Activated CD8-positive, alpha-beta T cell treated with anti-CD3 and anti-CD28 coated beads, Interleukin-2, amount 10 ng/mL, durations not matched to agents 7 days and 5 days (primary cell): Measurements from ENCODE around the gene AVPR1A. TPM values are rescaled to one million over a fixed set of nuclear protein-coding genes. Genes with fewer than 3 reads are reported as not detected.

Source experiments
- ATAC-seq: fragments of 150-1000 bp; cut with Tn5 transposase; one replicate; pipeline ENCODE4 v1.10.0; 2021; ENCODE audit warnings: moderate library complexity
- CTCF ChIA-PET: fragments of 350-600 bp; sonication (Branson Sonifier 250); formaldehyde crosslinking; loops from one replicate; lab custom pipeline; 2021; ENCODE audit warnings: antibody characterized with exemption; lab: Charles Lee
- POLR2A ChIA-PET: fragments of 350-600 bp; sonication (Branson Sonifier 250); formaldehyde crosslinking; loops from one replicate; lab custom pipeline; 2021; ENCODE audit warnings: antibody characterized with exemption; lab: Charles Lee
- DNase-seq: peaks from one replicate; pipeline ENCODE4 v3.0.0-alpha.2; 2020
- H3K27ac Mint-ChIP-seq: one replicate; pipeline ENCODE4 v1.8.0; 2021; ENCODE audit warnings: mild to moderate bottlenecking, mixed read lengths
- H3K27me3 Mint-ChIP-seq: one replicate; pipeline ENCODE4 v1.8.0; 2021; ENCODE audit warnings: low read depth, mixed read lengths
- H3K36me3 Mint-ChIP-seq: one replicate; pipeline ENCODE4 v1.8.0; 2021; ENCODE audit warnings: low read depth, mixed read lengths
- H3K4me1 Mint-ChIP-seq: one replicate; pipeline ENCODE4 v1.8.0; 2021; ENCODE audit warnings: low read depth, mixed read lengths
- H3K4me3 Mint-ChIP-seq: one replicate; pipeline ENCODE4 v1.8.0; 2021; ENCODE audit warnings: mild to moderate bottlenecking, mixed read lengths
- H3K9me3 Mint-ChIP-seq: one replicate; pipeline ENCODE4 v1.8.0; 2022; ENCODE audit warnings: mixed read lengths; ENCODE audit not compliant: insufficient read depth
- total RNA-seq, 2 experiments: library from RNA; stranded (reverse); gene quantifications; one replicate each; pipeline ENCODE4 v1.2.3, GENCODE V29; 2021

Gene AVPR1A
- total RNA-seq, 2 experiments from 2014 or later: not detected

DNA sequence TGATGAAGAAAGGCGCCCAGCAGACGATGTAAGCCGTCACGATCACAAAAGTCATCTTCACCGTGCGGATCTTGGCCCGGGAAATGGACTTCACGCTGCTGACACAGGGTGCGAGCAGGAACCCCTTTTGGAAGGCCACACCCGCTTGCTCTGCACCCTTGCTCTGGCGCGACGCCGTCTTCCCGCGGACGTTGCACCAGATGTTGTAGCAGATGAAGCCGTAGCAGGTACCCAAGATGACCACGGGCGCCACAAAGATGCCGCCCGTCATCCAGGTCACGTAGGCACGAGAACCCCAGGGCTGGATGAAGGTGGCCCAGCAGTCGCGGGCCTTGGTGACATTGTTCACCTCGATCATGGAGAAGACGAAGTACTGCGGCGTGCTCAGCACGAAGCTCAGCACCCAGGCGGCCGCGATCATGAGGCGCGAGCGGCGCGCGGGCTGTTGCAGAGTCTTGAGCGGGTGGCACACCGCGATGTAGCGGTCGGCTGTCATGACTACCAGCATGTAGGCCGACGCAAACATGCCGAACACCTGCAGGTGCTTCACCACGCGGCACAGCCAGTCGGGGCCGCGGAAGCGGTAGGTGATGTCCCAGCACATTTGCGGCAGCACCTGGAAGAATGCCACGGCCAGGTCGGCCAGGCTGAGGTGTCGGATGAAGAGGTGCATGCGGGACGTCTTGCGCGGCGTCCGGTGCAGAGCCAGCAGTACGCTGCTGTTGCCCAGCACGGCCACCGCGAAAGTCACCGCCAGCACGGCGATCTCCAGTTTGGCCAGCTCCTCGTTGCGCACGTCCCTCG is 890 bp downstream of the AVPR1A start:
- ChIA-PET POLR2A (no interaction called here), CTCF (interaction anchor here (0.6 kb wide), 1 partner anchor 316 kb away, joined by 3 read pairs; no protein-coding TSS in a partner anchor)
- Mint-ChIP-seq H3K9me3 (no peaks in the 10 kb centered on the region), H3K27me3 (peaks cover 45% of the 10 kb centered on the region), H3K4me1 (peaks cover 11% of the 10 kb centered on the region), H3K4me3 (peak overlapping the region; percentile 10), H3K27ac (no peak overlapping the region), H3K36me3 (peaks cover 6% of the 10 kb centered on the region)
- ATAC-seq (peak; percentile 36), DNase-seq (peak; percentile 22)

DNA sequence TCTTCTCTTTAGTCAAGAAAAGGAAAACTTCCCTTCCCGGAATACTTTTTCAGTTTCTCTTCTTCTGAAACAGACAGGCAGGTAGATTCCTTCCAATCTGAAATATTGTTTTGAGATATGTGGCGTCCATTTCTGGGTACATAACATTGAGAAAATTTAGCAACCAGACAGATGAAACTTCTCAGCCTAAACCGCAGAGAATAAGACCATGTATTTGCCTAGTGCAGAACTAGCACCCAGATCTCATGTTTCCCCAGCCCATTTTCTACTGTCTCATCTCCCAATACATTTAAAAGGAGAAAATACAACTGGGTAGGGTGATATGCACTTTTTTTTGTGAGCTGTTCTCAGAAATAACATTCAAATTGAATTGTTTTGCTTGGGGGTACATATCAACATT is 6.4 kb downstream of the AVPR1A start:
- Mint-ChIP-seq H3K36me3 (no peaks in the 10 kb centered on the region), H3K4me3 (no peak overlapping the region), H3K4me1 (no peaks in the 10 kb centered on the region), H3K27ac (no peak overlapping the region), H3K9me3 (no peaks in the 10 kb centered on the region), H3K27me3 (peaks cover 13% of the 10 kb centered on the region)
- CTCF ChIA-PET: no interaction called here
- no peak for DNase-seq
- no peak for ATAC-seq
- POLR2A ChIA-PET: no interaction called here

DNA sequence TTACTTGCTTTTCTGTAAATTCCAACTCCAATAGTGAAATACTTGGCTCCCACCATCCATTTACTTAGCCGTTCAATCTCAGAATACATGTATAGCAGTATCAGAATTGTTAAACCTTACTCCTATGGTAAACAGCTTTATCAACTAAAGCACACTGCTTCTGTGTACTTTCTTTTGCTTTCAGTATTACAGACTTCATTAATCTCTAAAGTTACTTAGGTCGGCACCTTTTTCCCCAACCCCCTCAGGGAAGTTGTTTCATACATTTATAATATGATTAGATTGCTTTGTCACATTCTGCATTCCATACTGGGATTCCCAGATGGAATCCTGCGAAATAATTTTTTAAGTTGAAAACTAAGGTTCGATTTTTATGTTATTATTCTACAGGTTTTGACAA is 12.5 kb downstream of the AVPR1A start:
- ChIA-PET POLR2A (no interaction called here), CTCF (no interaction called here)
- Mint-ChIP-seq H3K27ac (no peak overlapping the region), H3K4me1 (no peaks in the 10 kb centered on the region), H3K4me3 (no peak overlapping the region), H3K27me3 (no peaks in the 10 kb centered on the region), H3K9me3 (no peaks in the 10 kb centered on the region), H3K36me3 (no peaks in the 10 kb centered on the region)
- DNase-seq (no peak), ATAC-seq (no peak)

DNA sequence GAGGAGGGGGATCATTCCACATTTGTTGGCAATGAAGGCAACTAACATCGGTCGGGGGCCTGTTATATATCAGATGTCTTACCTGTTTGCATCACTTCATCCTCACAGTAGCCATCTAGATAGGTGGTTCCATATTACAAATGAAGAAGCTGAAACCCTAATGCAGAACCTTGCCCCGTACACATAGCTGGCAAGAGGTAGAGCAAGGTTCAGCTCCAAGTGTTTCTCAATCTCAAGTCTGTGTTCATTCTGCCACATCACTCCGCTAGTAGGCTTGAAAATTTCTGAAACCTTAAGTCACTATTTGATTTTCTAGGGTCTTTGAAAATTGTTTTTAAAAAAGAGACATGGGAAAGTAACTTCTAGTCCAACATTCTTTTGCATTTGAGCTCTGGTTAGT is 17.0 kb downstream of the AVPR1A start:
- DNase-seq (no peak), ATAC-seq (no peak)
- H3K27ac Mint-ChIP-seq: no peak overlapping the region
- POLR2A ChIA-PET: no interaction called here
- H3K36me3 Mint-ChIP-seq: no peaks in the 10 kb centered on the region
- CTCF ChIA-PET: no interaction called here
- no peaks in the 10 kb centered on the region for H3K27me3 Mint-ChIP-seq
- H3K9me3 Mint-ChIP-seq: no peaks in the 10 kb centered on the region
- H3K4me3 Mint-ChIP-seq: no peak overlapping the region
- no peaks in the 10 kb centered on the region for H3K4me1 Mint-ChIP-seq

DNA sequence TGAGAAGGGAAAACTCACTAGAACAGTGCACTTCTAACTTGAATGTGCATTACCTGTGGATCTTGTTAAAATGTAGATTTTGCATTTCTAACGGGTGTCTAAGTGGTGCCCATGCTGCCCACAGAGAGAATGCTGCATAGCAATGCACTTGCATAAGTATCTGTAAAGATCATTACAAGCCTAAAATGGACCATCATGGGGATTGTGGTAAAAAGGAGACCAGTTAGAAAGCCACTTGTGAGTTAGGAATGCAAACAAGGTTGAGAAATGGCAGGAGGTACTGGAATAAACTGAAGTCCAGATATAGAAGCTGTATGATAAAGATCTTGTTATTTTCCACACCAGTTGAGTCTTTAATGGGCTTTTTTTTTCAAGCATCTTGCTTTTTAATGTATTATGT is 18.8 kb downstream of the AVPR1A start:
- DNase-seq: no peak
- Mint-ChIP-seq H3K27ac (no peak overlapping the region), H3K27me3 (no peaks in the 10 kb centered on the region), H3K36me3 (no peaks in the 10 kb centered on the region), H3K4me1 (no peaks in the 10 kb centered on the region), H3K4me3 (no peak overlapping the region), H3K9me3 (no peaks in the 10 kb centered on the region)
- POLR2A ChIA-PET: no interaction called here
- CTCF ChIA-PET: no interaction called here
- ATAC-seq: no peak

DNA sequence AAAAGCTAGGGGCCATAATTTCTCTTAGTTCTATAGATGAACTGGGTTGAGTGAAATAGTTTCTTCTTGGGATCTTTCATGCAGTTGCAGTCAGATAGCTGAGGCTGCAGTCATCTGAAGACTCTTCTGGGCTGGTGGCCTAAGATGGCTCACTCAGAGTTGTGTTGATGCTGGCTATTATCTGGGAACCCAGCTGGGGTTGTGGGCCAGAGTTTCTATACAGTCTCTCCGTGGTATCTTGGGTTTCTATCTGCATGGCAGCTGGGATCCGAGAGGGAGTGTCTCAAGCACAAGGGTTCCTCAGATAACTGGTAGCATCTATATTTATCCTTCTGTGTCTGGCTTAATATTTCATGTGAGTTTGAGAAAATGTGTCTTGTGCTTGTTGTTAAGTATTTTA is 21.1 kb downstream of the AVPR1A start:
- ChIA-PET CTCF (no interaction called here), POLR2A (interaction anchor here (0.6 kb wide), 1 partner anchor 895 kb away, joined by 3 read pairs; no protein-coding TSS in a partner anchor)
- Mint-ChIP-seq H3K4me3 (no peak overlapping the region), H3K4me1 (no peaks in the 10 kb centered on the region), H3K27ac (no peak overlapping the region), H3K27me3 (no peaks in the 10 kb centered on the region), H3K9me3 (no peaks in the 10 kb centered on the region), H3K36me3 (no peaks in the 10 kb centered on the region)
- ATAC-seq: no peak
- no peak for DNase-seq

DNA sequence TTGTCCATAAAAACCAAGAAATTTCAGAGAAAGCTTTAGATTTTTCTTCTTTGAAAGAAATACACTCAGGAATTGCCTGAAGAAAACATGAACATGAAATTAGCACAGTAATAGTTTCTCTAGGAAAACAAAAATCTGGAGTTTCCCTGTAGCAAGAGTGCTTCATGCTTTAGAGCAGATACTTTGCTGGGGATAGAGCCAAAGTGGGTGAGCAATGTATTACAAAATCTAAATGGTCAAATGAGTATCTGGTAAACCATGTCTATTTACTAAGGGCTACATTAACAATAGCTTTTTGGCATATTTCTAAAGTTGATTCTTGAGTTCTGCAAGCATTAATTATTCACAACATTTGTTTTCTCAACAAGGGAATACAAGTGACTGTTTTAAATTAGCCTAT is 26.2 kb downstream of the AVPR1A start:
- Mint-ChIP-seq H3K27ac (no peak overlapping the region), H3K36me3 (no peaks in the 10 kb centered on the region), H3K27me3 (no peaks in the 10 kb centered on the region), H3K4me1 (no peaks in the 10 kb centered on the region), H3K4me3 (no peak overlapping the region), H3K9me3 (no peaks in the 10 kb centered on the region)
- no peak for ATAC-seq
- no peak for DNase-seq
- CTCF ChIA-PET: no interaction called here
- POLR2A ChIA-PET: no interaction called here

DNA sequence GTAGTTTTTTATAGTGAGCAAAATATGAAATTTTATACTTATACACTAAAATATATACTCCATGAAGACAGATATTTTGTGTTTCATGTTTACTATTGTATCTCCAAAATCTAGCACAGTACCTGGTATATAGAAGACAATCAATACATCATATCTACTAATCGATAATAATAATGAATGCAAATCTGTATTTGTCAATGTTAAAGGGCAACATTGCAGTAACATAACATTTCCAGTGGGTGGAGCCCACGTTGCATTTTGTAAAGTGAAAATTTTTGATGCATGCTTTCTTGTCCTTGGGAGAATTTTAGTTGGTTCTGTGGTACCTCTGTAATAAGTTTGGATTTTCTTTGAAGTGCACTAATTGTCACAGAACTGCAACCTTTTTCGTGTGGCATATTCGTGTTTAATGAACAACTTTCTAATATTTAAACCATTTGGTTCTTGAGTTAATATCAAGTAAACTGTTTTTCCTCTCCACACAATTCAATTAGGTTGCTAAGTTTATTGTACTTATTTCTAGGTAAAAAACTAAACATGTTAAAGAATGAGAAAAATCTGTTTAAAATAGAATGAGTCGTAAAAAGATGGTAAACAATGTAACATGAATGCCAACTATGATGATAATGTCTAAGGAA is 47.4 kb downstream of the AVPR1A start:
- DNase-seq (peak; percentile 22), ATAC-seq (no peak)
- ChIA-PET CTCF (interaction anchor here (0.8 to 1.0 kb wide), 2 partner anchors 16 to 383 kb away, joined by 3 read pairs; no protein-coding TSS in a partner anchor), POLR2A (no interaction called here)
- Mint-ChIP-seq H3K4me1 (no peaks in the 10 kb centered on the region), H3K9me3 (no peaks in the 10 kb centered on the region), H3K27me3 (no peaks in the 10 kb centered on the region), H3K4me3 (no peak overlapping the region), H3K27ac (no peak overlapping the region), H3K36me3 (no peaks in the 10 kb centered on the region)

DNA sequence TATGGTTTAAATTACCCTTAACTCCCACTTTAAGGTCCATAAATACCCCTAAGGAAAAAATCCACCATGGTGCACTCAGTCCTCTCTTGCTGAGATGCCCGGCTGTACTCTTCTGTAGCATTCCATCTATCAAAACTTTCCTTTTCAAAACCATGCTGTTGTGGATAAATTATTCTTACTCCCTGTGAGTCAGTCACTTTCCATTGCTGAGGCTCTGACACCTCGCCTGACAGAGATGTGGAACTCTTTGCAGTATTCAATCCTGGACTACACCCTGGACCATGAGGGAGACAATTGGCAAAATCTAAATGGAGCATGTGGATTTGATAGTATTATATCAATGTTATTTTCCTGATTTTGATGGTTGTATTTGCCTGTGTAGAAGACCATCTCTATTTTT is 49.1 kb downstream of the AVPR1A start:
- ATAC-seq (no peak), DNase-seq (no peak)
- Mint-ChIP-seq H3K27ac (no peak overlapping the region), H3K4me3 (no peak overlapping the region), H3K4me1 (no peaks in the 10 kb centered on the region), H3K9me3 (no peaks in the 10 kb centered on the region), H3K36me3 (no peaks in the 10 kb centered on the region), H3K27me3 (no peaks in the 10 kb centered on the region)
- POLR2A ChIA-PET: no interaction called here
- CTCF ChIA-PET: no interaction called here

DNA sequence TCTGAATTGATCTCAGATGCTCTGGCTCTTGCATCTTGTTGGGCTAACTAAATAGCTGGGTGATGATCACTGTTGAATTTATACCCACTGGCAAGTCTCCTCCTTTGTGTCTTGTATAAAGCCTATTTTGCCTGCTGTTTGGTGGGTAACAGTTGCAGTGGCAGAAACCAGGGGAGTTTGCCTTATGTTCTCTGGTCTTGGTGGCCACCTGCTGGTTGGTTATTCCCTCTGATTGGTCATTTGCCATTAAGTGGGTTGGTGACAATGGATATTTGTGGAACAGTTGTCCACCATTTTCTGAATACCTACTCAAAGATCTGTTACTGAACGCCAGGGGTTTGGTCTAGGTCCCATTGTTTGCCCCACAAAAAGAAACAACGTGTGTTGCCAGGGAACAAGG is 52.1 kb downstream of the AVPR1A start:
- Mint-ChIP-seq H3K4me1 (no peaks in the 10 kb centered on the region), H3K27me3 (no peaks in the 10 kb centered on the region), H3K27ac (no peak overlapping the region), H3K36me3 (no peaks in the 10 kb centered on the region), H3K4me3 (no peak overlapping the region), H3K9me3 (no peaks in the 10 kb centered on the region)
- ChIA-PET CTCF (no interaction called here), POLR2A (no interaction called here)
- DNase-seq (no peak), ATAC-seq (no peak)

DNA sequence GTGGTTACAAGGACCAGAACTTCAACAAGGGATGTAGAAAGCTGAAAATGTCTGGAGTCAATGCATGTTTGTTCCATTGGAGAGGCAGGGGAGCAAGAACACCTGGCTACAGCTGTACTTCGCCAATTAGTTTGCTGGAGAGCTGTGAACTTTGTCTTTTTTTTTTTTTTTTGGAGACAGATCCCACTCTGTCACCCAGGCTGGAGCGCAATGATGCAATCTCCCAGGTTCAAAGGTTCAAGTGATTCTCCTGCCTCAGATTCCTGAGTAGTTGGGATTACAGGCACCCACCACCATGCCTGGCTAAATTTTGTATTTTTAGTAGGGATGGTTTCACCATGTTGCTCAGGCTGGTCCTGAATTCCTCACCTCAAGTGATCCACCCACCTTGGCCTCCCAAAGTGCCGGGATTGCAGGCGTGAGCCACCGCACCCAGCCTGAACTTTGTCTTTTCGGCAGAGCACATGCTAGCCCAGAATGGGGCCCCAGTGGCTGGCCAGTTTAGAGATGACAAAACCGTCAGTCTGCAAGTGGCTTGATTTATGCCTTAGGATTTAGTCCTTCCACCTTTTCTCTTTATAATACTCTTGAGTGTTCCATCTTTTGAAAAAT is 55.5 kb downstream of the AVPR1A start:
- no peak overlapping the region for H3K27ac Mint-ChIP-seq
- H3K4me1 Mint-ChIP-seq: no peaks in the 10 kb centered on the region
- ChIA-PET CTCF (no interaction called here), POLR2A (no interaction called here)
- no peak overlapping the region for H3K4me3 Mint-ChIP-seq
- no peaks in the 10 kb centered on the region for H3K27me3 Mint-ChIP-seq
- H3K36me3 Mint-ChIP-seq: no peaks in the 10 kb centered on the region
- DNase-seq (no peak), ATAC-seq (no peak)
- H3K9me3 Mint-ChIP-seq: no peaks in the 10 kb centered on the region

DNA sequence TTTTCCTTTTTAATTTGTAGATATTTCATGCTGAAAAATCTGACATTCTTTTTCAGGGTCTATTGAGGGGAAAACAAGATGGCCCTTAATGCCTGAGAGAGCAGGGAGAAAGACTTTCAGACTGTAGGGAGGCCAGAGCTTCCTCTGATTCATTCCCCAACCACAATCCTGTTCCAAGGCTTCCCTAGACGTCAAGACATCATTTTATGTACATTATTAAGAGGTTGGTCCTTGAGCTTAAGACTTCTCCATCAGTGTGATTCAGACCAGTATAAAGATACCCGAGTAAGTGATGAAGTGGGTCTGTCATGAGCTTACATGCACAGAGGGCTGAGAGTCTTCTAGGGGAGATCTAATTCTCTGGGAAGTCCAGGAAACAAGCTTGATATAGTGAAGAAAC is 57.3 kb downstream of the AVPR1A start:
- CTCF ChIA-PET: no interaction called here
- POLR2A ChIA-PET: no interaction called here
- no peaks in the 10 kb centered on the region for H3K9me3 Mint-ChIP-seq
- no peaks in the 10 kb centered on the region for H3K36me3 Mint-ChIP-seq
- H3K4me1 Mint-ChIP-seq: no peaks in the 10 kb centered on the region
- H3K27ac Mint-ChIP-seq: no peak overlapping the region
- no peak for ATAC-seq
- H3K4me3 Mint-ChIP-seq: no peak overlapping the region
- no peaks in the 10 kb centered on the region for H3K27me3 Mint-ChIP-seq
- no peak for DNase-seq
